ENCODE results near the gene QKI.

QKI gene

DNA sequence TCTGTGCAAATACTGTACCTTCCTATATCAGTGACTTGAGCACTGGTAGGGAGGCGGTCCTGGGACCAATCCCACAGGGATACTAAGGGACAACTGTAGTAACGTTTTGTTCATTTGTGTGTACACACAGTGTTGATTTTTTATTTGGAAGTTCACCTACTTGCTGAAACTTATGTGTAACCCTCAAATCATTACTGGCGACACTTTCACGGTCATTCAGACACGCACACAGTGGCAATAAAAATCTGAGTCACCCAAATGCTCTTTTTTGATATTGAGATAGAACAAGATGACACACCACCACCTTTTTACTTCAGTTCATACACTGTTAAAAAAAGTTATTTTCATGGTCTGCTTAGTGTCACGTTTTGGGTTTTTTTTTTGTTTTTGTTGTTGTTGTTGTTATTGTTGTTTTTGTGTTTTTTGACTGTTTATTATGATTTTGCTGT is 79.8 kb downstream of the QKI start:
- Histone ChIP-seq H3K27ac (ENCODE audit: low read depth, low read length) (no peak overlapping the region), H3K36me3 (ENCODE audit: control insufficient read depth in 1 of 2, insufficient read depth in 2 of 2, low read length in 2 of 2) (no peaks in the 10 kb centered on the region), H3K4me3 (ENCODE audit: low read depth in 1 of 2, low read length in 2 of 2) (no peak overlapping the region), H3K4me1 (ENCODE audit: control insufficient read depth in 1 of 2, insufficient read depth in 2 of 2, low read length in 2 of 2) (no peaks in the 10 kb centered on the region), H3K9me3 (ENCODE audit: control insufficient read depth in 1 of 2, low read length in 2 of 2) (no peaks in the 10 kb centered on the region), H3K27me3 (ENCODE audit: control insufficient read depth in 1 of 2, insufficient read depth in 2 of 2, low read length in 2 of 2) (no peaks in the 10 kb centered on the region), H3K9ac (ENCODE audit: low read depth in 1 of 2, low read length in 2 of 2) (no peak overlapping the region)

DNA sequence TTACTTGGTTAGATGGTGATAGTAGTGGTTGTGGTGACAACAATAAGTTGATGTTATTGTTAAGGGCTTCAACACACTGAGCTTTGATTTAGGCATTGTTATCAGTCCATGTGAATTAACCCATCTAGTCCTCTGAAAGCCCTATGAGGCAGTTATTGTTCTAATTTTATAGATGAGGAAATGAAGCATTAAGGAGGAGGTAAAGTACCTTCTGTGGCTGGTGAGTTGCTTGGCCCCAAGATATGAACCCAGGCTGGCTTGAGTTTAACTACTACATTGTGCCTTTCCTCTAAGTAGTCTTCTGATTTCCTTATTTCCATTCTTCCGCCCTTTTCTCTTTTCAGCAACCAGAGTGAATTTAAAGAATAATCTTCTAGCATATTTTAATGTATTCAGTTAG is 81.7 kb downstream of the QKI start:
- Histone ChIP-seq H3K4me3 (ENCODE audit: low read depth in 1 of 2, low read length in 2 of 2) (no peak overlapping the region), H3K9ac (ENCODE audit: low read depth in 1 of 2, low read length in 2 of 2) (no peak overlapping the region), H3K27me3 (ENCODE audit: control insufficient read depth in 1 of 2, insufficient read depth in 2 of 2, low read length in 2 of 2) (no peaks in the 10 kb centered on the region), H3K27ac (ENCODE audit: low read depth, low read length) (no peak overlapping the region), H3K9me3 (ENCODE audit: control insufficient read depth in 1 of 2, low read length in 2 of 2) (no peaks in the 10 kb centered on the region), H3K36me3 (ENCODE audit: control insufficient read depth in 1 of 2, insufficient read depth in 2 of 2, low read length in 2 of 2) (no peaks in the 10 kb centered on the region), H3K4me1 (ENCODE audit: control insufficient read depth in 1 of 2, insufficient read depth in 2 of 2, low read length in 2 of 2) (no peaks in the 10 kb centered on the region)

DNA sequence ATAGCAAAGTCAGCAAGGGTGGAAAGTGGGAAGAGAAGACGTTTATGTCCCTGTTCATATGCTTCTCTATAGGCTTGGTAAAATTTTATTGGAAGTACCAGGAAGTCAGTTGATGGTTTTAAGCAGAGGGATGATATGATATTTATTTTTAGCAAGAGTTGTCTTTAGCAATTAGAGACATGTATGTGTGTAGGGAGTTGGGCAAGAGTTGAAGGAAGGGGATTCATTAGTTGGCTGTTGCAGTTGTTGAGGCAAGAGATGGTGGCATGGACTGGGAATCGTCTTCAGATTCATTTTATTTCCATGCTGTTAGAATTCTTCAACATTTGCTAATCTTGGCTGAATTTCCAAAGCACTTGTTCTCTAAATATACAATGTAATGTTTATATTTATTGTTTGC is 85.6 kb downstream of the QKI start:
- H3K9ac ChIP-seq (ENCODE audit: low read depth in 1 of 2, low read length in 2 of 2): no peak overlapping the region
- H3K4me1 ChIP-seq (ENCODE audit: control insufficient read depth in 1 of 2, insufficient read depth in 2 of 2, low read length in 2 of 2): no peaks in the 10 kb centered on the region
- no peaks in the 10 kb centered on the region for H3K36me3 ChIP-seq (ENCODE audit: control insufficient read depth in 1 of 2, insufficient read depth in 2 of 2, low read length in 2 of 2)
- H3K9me3 ChIP-seq (ENCODE audit: control insufficient read depth in 1 of 2, low read length in 2 of 2): peaks cover 0 to 3% of the 10 kb centered on the region in 2 donors
- H3K27ac ChIP-seq (ENCODE audit: low read depth, low read length): no peak overlapping the region
- no peak overlapping the region for H3K4me3 ChIP-seq (ENCODE audit: low read depth in 1 of 2, low read length in 2 of 2)
- H3K27me3 ChIP-seq (ENCODE audit: control insufficient read depth in 1 of 2, insufficient read depth in 2 of 2, low read length in 2 of 2): no peaks in the 10 kb centered on the region

DNA sequence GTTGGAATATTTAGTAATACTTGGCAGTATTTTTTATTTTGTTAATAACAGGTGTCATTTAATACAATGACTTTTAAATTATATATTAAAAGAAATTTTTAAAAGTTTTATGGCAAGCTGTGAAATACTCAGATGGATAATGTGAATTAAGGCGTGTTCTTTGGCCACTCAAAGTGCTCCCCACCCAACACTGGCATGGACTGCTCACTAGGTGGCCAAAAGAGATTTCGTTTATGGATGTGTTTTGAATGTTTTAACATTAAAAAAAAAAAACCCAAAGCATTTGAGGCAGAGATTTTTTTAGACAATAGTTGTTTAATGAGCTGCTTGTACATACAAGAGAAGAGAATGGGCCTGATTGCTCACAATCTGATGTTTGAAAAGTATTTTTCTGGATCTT is 86.5 kb downstream of the QKI start:
- no peak overlapping the region for H3K4me3 ChIP-seq (ENCODE audit: low read depth in 1 of 2, low read length in 2 of 2)
- no peaks in the 10 kb centered on the region for H3K4me1 ChIP-seq (ENCODE audit: control insufficient read depth in 1 of 2, insufficient read depth in 2 of 2, low read length in 2 of 2)
- no peak overlapping the region for H3K27ac ChIP-seq (ENCODE audit: low read depth, low read length)
- H3K27me3 ChIP-seq (ENCODE audit: control insufficient read depth in 1 of 2, insufficient read depth in 2 of 2, low read length in 2 of 2): no peaks in the 10 kb centered on the region
- no peaks in the 10 kb centered on the region for H3K36me3 ChIP-seq (ENCODE audit: control insufficient read depth in 1 of 2, insufficient read depth in 2 of 2, low read length in 2 of 2)
- peaks cover 3 to 8% of the 10 kb centered on the region in 2 donors for H3K9me3 ChIP-seq (ENCODE audit: control insufficient read depth in 1 of 2, low read length in 2 of 2)
- no peak overlapping the region for H3K9ac ChIP-seq (ENCODE audit: low read depth in 1 of 2, low read length in 2 of 2)

DNA sequence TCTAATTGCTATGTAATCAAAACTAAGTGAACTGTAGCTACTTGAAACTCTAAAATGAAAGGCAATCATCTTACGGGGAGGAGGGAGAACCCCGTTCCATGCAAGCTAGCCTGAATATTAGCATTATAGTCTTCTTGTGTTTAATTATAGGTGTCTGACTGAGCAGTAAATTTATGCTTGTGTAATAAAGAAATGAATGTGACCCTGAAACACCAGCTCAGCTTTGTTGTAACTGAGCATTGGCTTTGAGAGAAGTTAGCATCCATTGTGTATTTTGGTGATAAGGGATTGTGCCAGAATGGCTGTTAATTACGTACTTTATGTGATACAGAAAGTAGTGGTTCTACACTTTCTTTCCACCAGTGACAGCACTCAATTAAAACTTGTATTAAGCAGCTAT is 86.9 kb downstream of the QKI start:
- no peaks in the 10 kb centered on the region for H3K36me3 ChIP-seq (ENCODE audit: control insufficient read depth in 1 of 2, insufficient read depth in 2 of 2, low read length in 2 of 2)
- peaks cover 3 to 8% of the 10 kb centered on the region in 2 donors for H3K9me3 ChIP-seq (ENCODE audit: control insufficient read depth in 1 of 2, low read length in 2 of 2)
- H3K9ac ChIP-seq (ENCODE audit: low read depth in 1 of 2, low read length in 2 of 2): no peak overlapping the region
- no peaks in the 10 kb centered on the region for H3K27me3 ChIP-seq (ENCODE audit: control insufficient read depth in 1 of 2, insufficient read depth in 2 of 2, low read length in 2 of 2)
- no peak overlapping the region for H3K27ac ChIP-seq (ENCODE audit: low read depth, low read length)
- no peaks in the 10 kb centered on the region for H3K4me1 ChIP-seq (ENCODE audit: control insufficient read depth in 1 of 2, insufficient read depth in 2 of 2, low read length in 2 of 2)
- H3K4me3 ChIP-seq (ENCODE audit: low read depth in 1 of 2, low read length in 2 of 2): no peak overlapping the region

DNA sequence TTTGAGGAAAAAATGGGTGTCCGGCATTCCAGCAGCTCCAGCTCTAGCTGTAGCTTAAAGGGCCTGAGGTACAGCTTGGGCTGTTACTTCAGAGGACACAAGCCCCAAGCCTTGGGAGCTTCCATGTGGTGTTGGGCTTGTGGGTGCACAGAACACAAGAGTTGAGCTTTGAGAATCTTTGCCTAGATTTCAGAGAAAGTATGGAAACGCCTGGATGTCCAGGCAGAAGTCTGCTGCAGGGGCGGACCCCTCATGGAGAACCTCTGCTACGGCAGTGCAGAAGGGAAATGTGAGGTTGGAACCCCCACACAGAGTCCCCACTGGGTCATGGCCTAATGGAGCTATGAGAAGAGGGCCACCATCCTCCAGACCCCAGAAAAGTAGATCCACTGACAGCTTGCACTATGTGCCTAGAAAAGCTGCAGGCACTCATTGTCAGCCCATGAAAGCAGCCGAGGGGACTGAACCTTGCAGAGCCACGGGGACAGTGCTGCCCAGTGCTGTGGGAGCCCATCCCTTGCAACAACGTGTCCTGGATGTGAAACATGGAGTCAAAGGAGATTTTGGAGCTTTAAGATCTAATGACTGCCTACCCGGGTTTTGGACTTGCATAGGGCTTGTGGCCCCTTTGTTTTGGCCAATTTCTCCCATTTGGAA is 90.6 kb downstream of the QKI start:
- H3K27ac ChIP-seq (ENCODE audit: low read depth, low read length): no peak overlapping the region
- no peaks in the 10 kb centered on the region for H3K36me3 ChIP-seq (ENCODE audit: control insufficient read depth in 1 of 2, insufficient read depth in 2 of 2, low read length in 2 of 2)
- H3K9ac ChIP-seq (ENCODE audit: low read depth in 1 of 2, low read length in 2 of 2): no peak overlapping the region
- peaks cover 5 to 23% of the 10 kb centered on the region in 2 donors for H3K9me3 ChIP-seq (ENCODE audit: control insufficient read depth in 1 of 2, low read length in 2 of 2)
- no peaks in the 10 kb centered on the region for H3K27me3 ChIP-seq (ENCODE audit: control insufficient read depth in 1 of 2, insufficient read depth in 2 of 2, low read length in 2 of 2)
- H3K4me1 ChIP-seq (ENCODE audit: control insufficient read depth in 1 of 2, insufficient read depth in 2 of 2, low read length in 2 of 2): no peaks in the 10 kb centered on the region
- no peak overlapping the region for H3K4me3 ChIP-seq (ENCODE audit: low read depth in 1 of 2, low read length in 2 of 2)

DNA sequence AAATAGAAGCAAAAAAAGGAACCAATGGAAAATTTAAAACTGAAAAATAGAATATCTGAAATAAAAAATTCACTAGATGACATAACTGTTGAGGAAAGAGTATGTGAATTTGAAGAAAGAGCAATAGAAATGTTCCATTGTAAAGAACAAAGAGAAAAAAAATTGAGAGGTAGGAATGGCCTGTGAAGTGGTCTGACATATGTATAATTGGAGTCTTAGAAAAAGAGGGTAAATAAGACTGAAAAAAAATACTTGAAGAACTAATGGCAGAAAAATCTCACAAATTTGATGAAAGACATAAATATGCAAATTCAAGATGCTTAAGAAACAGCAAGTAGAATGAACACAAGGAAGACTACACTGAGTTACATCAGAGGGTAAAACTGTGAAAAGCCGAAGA is 93.4 kb downstream of the QKI start:
- H3K4me1 ChIP-seq (ENCODE audit: control insufficient read depth in 1 of 2, insufficient read depth in 2 of 2, low read length in 2 of 2): no peaks in the 10 kb centered on the region
- H3K9me3 ChIP-seq (ENCODE audit: control insufficient read depth in 1 of 2, low read length in 2 of 2): peaks cover 5 to 23% of the 10 kb centered on the region in 2 donors
- H3K27ac ChIP-seq (ENCODE audit: low read depth, low read length): no peak overlapping the region
- H3K4me3 ChIP-seq (ENCODE audit: low read depth in 1 of 2, low read length in 2 of 2): no peak overlapping the region
- H3K27me3 ChIP-seq (ENCODE audit: control insufficient read depth in 1 of 2, insufficient read depth in 2 of 2, low read length in 2 of 2): no peaks in the 10 kb centered on the region
- no peaks in the 10 kb centered on the region for H3K36me3 ChIP-seq (ENCODE audit: control insufficient read depth in 1 of 2, insufficient read depth in 2 of 2, low read length in 2 of 2)
- no peak overlapping the region for H3K9ac ChIP-seq (ENCODE audit: low read depth in 1 of 2, low read length in 2 of 2)

DNA sequence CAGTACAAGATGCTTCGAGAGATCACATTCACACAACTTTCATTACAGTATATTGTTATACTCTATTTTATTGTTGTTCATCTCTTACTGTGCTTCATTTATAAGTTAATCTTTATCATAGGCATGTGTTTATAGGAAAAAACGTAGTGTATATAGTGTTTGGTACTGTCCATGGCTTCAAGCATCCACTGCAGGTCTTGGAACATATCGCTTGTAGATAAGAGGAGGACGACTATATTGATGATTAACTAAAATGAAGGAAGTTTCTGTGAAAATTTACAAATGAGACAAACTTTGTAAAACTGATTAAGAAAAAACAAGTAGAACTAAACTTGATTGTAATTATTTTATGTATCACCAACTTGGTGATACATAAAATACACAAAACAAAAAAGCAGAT is 98.5 kb downstream of the QKI start:
- Histone ChIP-seq H3K27ac (ENCODE audit: low read depth, low read length) (no peak overlapping the region), H3K4me1 (ENCODE audit: control insufficient read depth in 1 of 2, insufficient read depth in 2 of 2, low read length in 2 of 2) (no peaks in the 10 kb centered on the region), H3K9ac (ENCODE audit: low read depth in 1 of 2, low read length in 2 of 2) (no peak overlapping the region), H3K27me3 (ENCODE audit: control insufficient read depth in 1 of 2, insufficient read depth in 2 of 2, low read length in 2 of 2) (no peaks in the 10 kb centered on the region), H3K36me3 (ENCODE audit: control insufficient read depth in 1 of 2, insufficient read depth in 2 of 2, low read length in 2 of 2) (no peaks in the 10 kb centered on the region), H3K9me3 (ENCODE audit: control insufficient read depth in 1 of 2, low read length in 2 of 2) (peaks cover 0 to 3% of the 10 kb centered on the region in 2 donors), H3K4me3 (ENCODE audit: low read depth in 1 of 2, low read length in 2 of 2) (no peak overlapping the region)

DNA sequence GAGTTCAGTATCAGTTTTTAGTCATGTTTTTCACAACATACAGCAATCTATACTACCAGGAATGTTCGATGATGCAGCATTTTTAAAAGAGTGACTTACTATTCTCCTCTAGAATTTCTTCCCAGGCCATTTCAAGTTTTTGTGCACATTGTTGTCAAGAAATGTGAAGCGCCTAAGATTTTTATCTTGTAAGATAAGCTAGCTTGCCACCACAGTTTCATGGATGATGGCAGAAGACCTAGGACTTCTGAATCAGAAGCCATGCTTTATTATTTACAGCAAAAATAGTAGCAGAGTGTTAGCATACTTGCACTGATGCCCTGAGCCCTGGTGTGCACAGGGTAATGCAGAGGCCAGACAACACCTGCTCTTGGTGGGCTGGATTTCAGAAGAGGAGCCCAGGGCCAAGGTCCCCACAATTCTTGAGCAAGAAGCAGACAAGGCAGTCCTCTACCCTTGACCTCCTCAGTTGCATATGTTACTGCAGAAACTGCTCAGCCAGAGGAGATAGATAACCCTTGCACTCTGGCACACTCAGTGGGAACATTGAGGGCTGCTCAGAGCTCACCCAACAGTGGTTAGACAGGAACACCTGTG is 99.2 kb downstream of the QKI start:
- no peaks in the 10 kb centered on the region for H3K4me1 ChIP-seq (ENCODE audit: control insufficient read depth in 1 of 2, insufficient read depth in 2 of 2, low read length in 2 of 2)
- no peak overlapping the region for H3K9ac ChIP-seq (ENCODE audit: low read depth in 1 of 2, low read length in 2 of 2)
- no peaks in the 10 kb centered on the region for H3K9me3 ChIP-seq (ENCODE audit: control insufficient read depth in 1 of 2, low read length in 2 of 2)
- no peaks in the 10 kb centered on the region for H3K36me3 ChIP-seq (ENCODE audit: control insufficient read depth in 1 of 2, insufficient read depth in 2 of 2, low read length in 2 of 2)
- H3K27ac ChIP-seq (ENCODE audit: low read depth, low read length): no peak overlapping the region
- no peaks in the 10 kb centered on the region for H3K27me3 ChIP-seq (ENCODE audit: control insufficient read depth in 1 of 2, insufficient read depth in 2 of 2, low read length in 2 of 2)
- no peak overlapping the region for H3K4me3 ChIP-seq (ENCODE audit: low read depth in 1 of 2, low read length in 2 of 2)

DNA sequence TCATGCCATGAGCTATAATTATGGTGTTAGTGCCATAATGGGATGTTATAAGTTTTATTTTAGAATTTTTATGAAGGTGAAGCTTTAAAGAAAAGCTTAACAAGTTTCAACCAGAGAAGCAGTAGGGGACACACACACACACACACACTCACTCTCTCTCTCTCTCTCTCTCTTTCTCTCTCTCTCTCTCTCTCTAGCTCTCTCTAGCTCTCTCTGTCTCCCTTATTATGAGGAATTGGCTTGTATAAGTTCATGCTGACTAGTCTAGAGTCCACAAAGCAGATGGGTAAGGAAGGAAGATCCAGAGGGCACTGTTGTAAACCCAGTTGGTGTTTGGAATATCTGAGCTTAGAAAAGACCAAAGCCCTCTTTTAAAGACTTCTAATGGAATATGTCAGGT is 102.4 kb downstream of the QKI start:
- H3K4me1 ChIP-seq (ENCODE audit: control insufficient read depth in 1 of 2, insufficient read depth in 2 of 2, low read length in 2 of 2): no peaks in the 10 kb centered on the region
- H3K9ac ChIP-seq (ENCODE audit: low read depth in 1 of 2, low read length in 2 of 2): no peak overlapping the region
- H3K36me3 ChIP-seq (ENCODE audit: control insufficient read depth in 1 of 2, insufficient read depth in 2 of 2, low read length in 2 of 2): no peaks in the 10 kb centered on the region
- no peaks in the 10 kb centered on the region for H3K27me3 ChIP-seq (ENCODE audit: control insufficient read depth in 1 of 2, insufficient read depth in 2 of 2, low read length in 2 of 2)
- no peak overlapping the region for H3K27ac ChIP-seq (ENCODE audit: low read depth, low read length)
- no peaks in the 10 kb centered on the region for H3K9me3 ChIP-seq (ENCODE audit: control insufficient read depth in 1 of 2, low read length in 2 of 2)
- no peak overlapping the region for H3K4me3 ChIP-seq (ENCODE audit: low read depth in 1 of 2, low read length in 2 of 2)
